ENCODE results near the gene CDC14C. TPM values are rescaled to one million over a fixed set of nuclear protein-coding genes. Genes with fewer than 3 reads are reported as not detected.

CDC14C gene
- total and polyA plus RNA-seq, 9 donors: not detected

GRCh38 chr7:48931481-48931880 is 7.1 kb downstream of the CDC14C start:
- H3K36me3 ChIP-seq: no peaks in the 10 kb centered on the region
- no peak for DNase-seq
- TF ChIP-seq EP300 (IDR thresholded peaks at IDR 0.05) (no peak), POLR2A (IDR thresholded peaks at IDR 0.05) (no peak)
- TF ChIP-seq, protein P1, sequence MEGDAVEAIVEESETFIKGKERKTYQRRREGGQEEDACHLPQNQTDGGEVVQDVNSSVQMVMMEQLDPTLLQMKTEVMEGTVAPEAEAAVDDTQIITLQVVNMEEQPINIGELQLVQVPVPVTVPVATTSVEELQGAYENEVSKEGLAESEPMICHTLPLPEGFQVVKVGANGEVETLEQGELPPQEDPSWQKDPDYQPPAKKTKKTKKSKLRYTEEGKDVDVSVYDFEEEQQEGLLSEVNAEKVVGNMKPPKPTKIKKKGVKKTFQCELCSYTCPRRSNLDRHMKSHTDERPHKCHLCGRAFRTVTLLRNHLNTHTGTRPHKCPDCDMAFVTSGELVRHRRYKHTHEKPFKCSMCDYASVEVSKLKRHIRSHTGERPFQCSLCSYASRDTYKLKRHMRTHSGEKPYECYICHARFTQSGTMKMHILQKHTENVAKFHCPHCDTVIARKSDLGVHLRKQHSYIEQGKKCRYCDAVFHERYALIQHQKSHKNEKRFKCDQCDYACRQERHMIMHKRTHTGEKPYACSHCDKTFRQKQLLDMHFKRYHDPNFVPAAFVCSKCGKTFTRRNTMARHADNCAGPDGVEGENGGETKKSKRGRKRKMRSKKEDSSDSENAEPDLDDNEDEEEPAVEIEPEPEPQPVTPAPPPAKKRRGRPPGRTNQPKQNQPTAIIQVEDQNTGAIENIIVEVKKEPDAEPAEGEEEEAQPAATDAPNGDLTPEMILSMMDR (IDR thresholded peaks at IDR 0.05): no peak
- no peaks in the 10 kb centered on the region for H3K9me3 ChIP-seq
- no peaks in the 10 kb centered on the region for H3K27me3 ChIP-seq
- no peaks in the 10 kb centered on the region for H3K4me1 ChIP-seq (ENCODE audit: insufficient read depth)
- H3K4me3 ChIP-seq: no peak overlapping the region
- intact Hi-C loops (cut with DNase I): no loop called here
- 86 to 92% (median 89%) methylated on average over 2 of the region's 2 CpGs for WGBS, 3 donors
- no peak overlapping the region for H3K27ac ChIP-seq

- Histone ChIP-seq H3K9me3 (no peaks in the 10 kb centered on the region), H3K27me3 (no peaks in the 10 kb centered on the region), H3K4me1 (ENCODE audit: insufficient read depth) (no peaks in the 10 kb centered on the region), H3K27ac (no peak overlapping the region), H3K36me3 (no peaks in the 10 kb centered on the region), H3K4me3 (no peak overlapping the region)
- intact Hi-C loops (cut with DNase I): no loop called here
- DNase-seq: no peak
- no peak for TF ChIP-seq POLR2A (IDR thresholded peaks at IDR 0.05)
- no peak for TF ChIP-seq EP300 (IDR thresholded peaks at IDR 0.05)
- TF ChIP-seq, protein P1 (IDR thresholded peaks at IDR 0.05): no peak
- 58 to 74% (median 63%) methylated on average over 2 of the region's 2 CpGs for WGBS, 3 donors
Measured at GRCh38 chr7:48932126-48932910, 8.0 kb downstream of the CDC14C start.

DNA sequence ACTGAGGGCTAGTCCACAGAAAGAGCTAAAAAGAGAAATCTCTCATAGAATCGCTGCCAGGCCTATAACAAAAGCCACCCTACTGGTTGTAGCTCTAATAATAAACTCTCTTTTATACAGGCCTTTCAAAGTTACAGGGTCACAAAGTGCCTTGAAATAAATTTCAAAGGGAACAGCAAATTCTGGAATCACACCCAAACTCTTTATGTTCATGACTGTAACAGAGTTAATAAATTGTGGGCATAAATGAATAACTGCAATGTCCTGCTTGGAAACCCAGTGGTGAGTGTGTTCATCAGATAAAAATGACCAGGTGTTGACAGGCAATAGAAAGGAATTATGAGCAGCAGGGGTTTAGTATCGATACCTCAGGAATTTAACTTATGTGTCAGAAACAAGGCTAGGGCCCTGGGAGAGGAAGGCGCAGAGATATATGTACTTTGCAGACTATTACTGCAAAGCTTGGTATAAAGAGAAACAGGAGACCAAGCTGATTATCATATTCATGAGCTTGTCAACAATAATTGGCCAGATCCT is 9.3 kb downstream of the CDC14C start:
- Histone ChIP-seq H3K27me3 (no peaks in the 10 kb centered on the region), H3K9me3 (no peaks in the 10 kb centered on the region), H3K4me1 (ENCODE audit: insufficient read depth) (no peaks in the 10 kb centered on the region), H3K36me3 (no peaks in the 10 kb centered on the region), H3K4me3 (no peak overlapping the region), H3K27ac (no peak overlapping the region)
- TF ChIP-seq, protein P1 (IDR thresholded peaks at IDR 0.05): no peak
- TF ChIP-seq EP300 (IDR thresholded peaks at IDR 0.05): no peak
- no peak for TF ChIP-seq POLR2A (IDR thresholded peaks at IDR 0.05)
- 73 to 82% (median 82%) methylated on average over 3 of the region's 3 CpGs for WGBS, 3 donors
- intact Hi-C loops (cut with DNase I): no loop called here
- no peak for DNase-seq

GRCh38 chr7:48938539-48939295 is 14.4 kb downstream of the CDC14C start:
- Histone ChIP-seq H3K9me3 (no peaks in the 10 kb centered on the region), H3K27me3 (no peaks in the 10 kb centered on the region), H3K4me3 (no peak overlapping the region), H3K36me3 (no peaks in the 10 kb centered on the region), H3K27ac (no peak overlapping the region), H3K4me1 (ENCODE audit: insufficient read depth) (no peaks in the 10 kb centered on the region)
- peak; percentile 31 to 55 (median 50) for DNase-seq
- 45 to 57% (median 56%) methylated on average over 4 of the region's 4 CpGs for WGBS, 3 donors
- intact Hi-C loops (cut with DNase I): no loop called here
- TF ChIP-seq, protein P1 (IDR thresholded peaks at IDR 0.05): no peak
- no peak for TF ChIP-seq POLR2A (IDR thresholded peaks at IDR 0.05)
- TF ChIP-seq EP300 (IDR thresholded peaks at IDR 0.05): no peak

Data from ovary (tissue), 9 donors.